ENCODE measurements around the gene OSBPL1A.
"Not testable (repeated sequence)": the region's sequence is repeated elsewhere in the genome, so short reads cannot be mapped to it uniquely, and the experiment has no call there.

The OSBPL1A gene

DNA sequence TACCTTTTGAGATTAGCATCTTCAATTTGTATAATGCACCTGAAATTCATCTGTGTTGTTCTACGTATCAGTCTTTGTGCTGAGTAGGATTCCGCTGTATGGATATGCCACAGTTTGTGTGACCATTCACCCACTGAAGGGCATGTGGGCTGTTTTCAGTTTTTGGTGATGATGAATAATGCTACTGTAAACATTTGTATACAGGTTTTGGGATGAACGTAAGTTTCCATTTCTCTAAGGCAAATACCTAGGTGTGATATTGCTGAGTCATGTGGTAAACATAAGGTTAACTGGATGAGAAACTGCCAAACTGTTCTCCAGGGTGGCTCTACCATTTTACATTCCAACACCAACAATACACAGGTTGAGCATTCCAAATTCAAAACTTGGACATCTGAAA lies 223.6 kb downstream of the OSBPL1A start:
- no peak for DNase-seq

DNA sequence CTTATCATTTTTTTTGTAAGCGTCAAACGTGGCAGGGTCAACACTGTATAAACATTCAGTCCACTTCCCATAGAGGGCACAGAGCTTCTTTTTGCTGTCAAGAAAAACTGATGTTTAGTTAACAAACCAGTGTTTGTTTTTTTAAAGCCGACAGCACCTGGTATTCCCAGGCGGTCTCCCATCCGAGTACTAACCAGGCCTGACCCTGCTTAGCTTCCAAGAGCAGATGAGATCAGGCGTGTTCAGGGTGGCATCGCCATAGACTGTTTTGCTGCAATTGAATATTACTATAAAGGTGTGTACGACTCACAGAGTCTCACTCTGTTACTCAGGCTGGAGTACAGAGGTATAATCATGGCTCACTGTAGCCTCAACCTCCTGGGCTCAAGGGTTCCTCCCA lies 227.3 kb downstream of the OSBPL1A start:
- no peak for DNase-seq

DNA sequence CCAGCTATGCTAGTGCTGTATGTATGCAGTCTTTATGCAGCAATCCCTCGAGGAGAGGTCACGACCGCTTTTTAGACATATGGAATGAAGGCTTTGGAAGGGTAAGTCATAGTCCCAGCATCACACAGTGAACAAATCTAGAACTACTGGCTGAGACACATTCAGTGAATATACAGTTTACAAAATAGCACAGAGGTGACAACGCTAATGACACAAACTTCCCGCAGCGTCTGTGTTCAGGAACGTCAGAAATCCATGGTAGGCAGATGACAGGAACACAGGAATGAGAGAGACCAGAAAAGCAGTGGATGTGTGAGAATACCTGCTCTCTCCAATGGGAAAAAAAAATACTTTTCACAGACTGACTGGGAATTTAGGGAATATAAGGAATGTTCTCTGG lies 229.1 kb downstream of the OSBPL1A start:
- DNase-seq: no peak

DNA sequence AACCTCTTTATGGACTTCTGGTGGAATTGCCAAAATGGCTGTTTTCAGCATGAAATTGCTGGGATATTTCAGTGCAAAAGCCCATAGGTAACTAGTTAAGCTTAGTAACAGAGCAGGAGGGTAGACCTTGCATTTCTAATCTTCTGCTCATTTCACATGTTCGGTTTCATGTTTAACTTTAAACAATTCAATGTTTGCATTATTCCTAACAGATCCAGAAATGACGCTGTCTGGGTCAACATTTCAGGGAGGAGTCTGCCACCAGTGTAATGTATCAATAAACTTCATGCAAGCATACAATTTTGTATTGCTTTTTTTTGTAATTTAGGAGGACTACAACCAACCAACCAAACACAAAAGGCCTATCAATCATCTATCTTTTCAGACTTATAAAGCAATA lies 236.3 kb downstream of the OSBPL1A start:
- DNase-seq: no peak

DNA sequence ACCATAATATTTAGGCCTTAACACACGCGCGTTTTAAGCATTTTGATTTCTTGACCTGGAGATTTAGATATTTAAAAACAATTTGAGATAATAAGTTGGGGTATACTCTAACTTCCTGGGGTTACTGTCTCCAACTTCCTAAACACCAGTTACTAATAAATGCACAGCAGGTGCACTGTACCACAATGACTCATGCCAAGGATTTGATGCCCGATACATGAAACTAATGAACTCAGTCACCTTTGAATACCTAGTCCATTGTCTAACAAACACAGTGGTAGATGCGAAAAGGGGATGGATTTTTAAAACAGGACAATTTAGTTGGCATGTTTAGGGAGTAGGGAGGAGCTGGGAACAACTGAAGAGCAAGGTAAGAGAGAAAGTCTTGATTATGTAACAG lies 237.5 kb downstream of the OSBPL1A start:
- DNase-seq: no peak

DNA sequence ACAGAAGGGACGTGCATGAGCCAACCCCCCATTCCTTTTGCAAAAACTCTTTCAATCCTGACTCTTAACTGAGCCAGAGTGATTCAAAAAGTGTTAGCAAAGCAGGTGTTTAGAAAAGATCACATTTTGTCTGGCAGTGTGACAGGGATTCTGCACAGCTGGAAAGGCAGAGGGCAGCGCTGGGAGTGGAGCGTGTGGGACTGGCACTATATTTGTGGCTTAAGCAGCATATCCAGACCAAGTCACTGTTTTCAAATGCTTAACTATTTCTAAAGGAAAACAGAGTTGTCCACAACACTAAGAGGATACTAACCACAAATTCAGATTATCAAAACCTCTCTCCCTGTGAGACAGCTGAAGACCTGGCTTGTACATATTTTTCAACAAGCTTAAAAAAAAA lies 239.8 kb downstream of the OSBPL1A start:
- DNase-seq: no peak

DNA sequence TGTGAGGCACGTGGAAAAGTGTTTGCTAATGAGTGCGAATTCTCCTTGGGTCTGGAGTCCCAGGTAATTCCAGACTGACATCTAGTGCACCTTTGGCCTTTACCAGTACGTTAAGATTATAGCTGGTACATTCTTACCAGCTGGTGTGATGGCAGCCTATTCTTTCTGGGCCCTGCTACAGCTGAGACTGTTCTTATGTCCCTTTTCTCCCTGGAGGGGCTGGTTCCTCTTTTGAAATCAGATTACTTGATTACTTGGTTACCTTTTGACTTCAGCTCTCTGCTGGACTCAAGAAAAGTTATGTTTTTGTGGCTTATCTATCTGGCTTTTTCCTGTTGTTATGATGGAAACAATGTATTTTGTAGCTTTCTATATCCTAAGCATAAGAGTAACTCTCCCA lies 244.2 kb downstream of the OSBPL1A start:
- no peak for DNase-seq

DNA sequence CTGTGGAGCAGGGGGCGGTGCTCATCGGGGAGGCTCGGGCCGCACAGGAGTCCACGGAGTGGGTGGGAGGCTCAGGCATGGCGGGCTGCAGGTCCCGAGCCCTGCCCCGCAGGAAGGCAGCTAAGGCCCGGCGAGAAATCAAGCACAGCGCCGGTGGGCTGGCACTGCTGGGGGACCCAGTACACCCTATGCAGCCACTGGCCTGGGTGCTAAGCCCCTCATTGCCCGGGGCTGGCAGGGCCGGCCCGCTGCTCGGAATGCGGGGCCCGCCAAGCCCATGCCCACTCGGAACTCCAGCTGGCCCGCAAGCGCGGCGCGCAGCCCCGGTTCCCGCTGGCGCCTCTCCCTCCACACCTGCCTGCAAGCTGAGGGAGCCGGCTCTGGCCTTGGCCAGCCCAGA lies 248.0 kb downstream of the OSBPL1A start:
- not testable (repeated sequence) for DNase-seq

DNA sequence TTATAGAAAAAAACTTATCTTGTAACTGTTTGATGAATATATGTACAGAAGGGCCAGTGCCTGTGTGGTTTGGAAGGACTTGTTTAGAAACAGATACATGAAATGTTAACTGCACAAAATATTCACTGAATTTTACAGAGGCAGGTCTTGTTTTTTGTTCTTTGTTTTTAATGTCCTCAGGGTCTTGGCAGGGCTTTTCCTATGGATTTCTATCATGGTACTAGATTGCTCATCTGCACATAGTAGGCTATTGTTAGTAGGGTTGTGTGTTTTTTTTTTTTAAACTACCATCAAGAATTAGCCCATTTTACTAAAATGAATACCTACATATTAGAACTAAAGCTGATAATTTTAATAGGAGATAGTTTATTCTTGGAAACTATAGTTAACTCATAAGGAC lies 255.2 kb downstream of the OSBPL1A start:
- DNase-seq: no peak

DNA sequence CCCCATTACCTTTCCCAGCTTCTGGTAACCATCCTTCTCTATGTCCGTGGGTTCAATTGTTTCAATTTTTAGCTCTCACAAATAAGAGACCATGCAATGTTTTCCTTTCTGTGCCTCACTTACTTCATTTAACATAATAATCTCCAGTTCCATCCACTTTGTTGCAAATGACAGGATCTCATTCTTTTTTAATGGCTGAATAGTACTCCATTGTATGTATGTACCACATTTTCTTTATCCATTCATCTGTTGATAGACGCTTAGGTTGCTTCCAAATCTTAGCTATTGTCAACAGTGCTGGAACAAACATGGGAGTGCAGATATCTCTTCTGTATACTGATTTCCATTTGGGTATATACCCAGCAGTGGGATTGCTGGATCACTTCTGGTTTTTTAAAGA lies 256.9 kb downstream of the OSBPL1A start:
- no peak for DNase-seq

DNA sequence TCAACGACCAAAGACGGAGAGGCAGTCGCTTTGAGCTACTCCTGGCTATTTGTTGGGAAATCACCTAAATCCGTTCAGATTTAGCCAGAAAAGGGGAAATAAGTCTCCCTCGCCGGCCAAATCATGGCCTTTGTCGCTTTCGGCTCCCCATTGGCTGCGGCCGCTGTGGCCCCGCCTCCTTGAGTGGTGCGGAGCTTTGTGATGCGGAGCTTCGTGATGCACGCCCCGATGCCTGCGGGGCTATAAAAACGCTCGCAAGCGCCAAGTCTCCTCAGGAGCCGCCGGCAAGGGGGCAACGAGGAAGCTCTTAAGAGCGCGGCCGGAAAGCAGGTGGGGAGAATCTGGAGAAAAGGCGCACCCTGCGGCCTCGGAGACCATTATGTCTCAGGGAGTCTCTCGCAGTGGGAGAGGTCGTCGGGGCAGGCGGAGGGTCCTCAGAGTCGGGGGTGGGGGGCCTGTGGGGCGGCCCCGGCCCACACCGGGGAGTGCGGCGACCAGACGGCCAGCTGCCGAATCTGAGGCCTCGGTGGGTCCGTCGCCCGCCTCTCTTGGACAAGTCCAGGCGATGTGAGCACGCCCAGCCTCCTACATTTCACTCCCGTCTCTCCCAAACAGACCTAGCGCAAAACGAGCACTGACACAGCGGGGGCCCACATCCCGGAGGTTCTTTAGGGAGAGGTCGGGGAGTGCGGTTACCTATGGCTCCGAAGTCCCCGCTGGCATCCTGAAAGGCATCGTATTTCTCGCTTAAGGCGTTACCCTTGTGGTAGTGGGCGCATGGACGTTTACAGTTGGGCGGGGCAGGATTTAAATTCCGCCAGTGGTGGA lies 258.6 kb downstream of the OSBPL1A start, which contains the start of gene CABYR:
TSS of gene CABYR (plus strand) at position 274 of the 828 bp plus-strand sequence. CDS start 4,053 bp downstream, outside the sequence.
- peak; percentile 80 for DNase-seq

DNA sequence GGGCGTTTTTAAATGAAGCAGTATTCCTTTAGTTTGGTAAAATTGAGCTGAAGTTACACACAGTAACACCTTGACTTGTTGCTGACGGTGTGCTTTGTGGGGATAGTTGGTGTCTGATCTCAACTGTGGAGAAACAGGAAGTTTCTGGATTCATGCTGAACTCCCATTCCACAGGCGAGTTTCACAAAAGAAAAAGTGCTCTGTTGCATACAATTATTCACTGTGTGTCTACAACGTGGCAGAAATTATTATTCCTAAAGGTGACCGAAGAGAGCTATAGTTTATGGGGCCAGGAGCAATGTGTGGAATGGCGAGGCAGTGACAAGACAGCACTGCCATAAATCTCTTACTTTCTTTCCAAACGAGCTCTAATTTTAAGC lies 259.2 kb downstream of the OSBPL1A start:
- peak; percentile 49 for DNase-seq

DNA sequence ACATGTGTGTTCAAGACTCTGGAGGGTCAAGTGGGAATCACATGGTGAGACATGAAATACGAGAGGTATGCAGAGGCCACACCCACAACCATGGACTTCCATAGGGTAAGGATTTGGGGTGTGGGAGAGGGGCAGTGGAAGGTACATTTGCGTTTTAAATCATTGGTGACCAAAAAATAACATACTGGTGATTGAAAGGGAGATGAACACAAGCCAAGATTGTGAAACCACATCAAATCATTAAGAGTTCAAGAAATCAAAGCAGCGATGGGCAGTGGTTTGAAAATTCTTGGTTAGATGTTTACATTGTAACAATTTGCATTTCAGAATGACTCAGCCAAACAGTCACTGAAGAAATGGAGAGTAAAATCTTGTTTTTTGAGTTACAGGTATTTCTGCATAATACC lies 260.7 kb downstream of the OSBPL1A start:
- no peak for DNase-seq

DNA sequence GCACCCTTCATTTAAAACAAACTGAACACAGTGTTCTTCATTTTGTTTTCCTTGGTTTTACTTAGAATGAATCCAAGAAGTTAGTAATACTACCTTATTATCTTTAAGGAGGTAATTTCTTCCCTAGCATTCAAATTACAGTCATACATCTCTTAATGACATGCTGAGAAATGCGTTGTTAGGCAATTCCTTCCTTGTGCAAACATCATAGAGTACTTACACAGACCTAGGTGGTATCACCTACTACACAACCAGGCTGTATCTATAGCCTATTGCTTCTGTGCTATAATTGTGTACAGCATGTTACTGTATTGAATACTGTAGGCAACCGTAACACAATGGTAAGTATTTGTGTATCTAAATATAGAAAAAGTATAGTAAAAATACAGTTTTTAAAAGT lies 267.1 kb downstream of the OSBPL1A start:
- DNase-seq: no peak

DNA sequence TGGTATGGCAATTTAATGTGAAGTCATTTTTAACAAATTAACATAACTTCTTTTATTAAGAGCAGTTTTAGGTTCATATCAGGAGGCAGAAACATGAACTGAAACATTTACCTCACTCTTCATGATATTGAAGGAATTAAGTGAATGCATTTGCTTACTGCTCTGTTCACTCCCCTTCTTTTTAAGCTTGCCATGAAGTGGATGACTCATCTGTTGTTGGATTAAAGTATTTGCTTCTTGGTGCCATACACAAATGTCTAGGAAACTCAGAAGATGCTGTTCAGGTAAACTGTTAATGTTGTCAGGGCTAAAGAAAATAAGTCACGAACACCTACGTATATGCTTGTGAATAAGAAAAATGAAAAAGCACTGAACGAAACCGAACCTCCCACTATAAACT lies 268.9 kb downstream of the OSBPL1A start:
- no peak for DNase-seq

DNA sequence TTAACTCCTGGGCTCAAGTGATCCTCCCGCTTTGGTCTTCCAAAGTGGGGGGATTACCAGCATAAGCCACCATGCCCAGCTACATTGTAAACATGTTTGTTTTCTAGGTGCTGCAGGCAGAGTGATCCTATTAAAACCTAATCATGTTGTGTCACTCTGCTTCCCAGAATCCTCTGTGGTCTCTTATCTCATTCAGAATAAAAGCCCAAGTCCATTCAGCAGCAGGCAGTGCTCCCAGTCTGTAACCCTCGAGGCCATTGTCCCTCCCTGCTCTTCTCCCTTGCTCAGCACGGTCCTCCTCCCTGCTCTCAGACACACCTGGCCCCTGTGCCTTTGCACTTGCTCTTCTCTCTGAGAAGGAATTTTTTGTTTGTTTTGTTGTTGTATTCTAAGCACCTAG lies 269.9 kb downstream of the OSBPL1A start:
- no peak for DNase-seq

DNA sequence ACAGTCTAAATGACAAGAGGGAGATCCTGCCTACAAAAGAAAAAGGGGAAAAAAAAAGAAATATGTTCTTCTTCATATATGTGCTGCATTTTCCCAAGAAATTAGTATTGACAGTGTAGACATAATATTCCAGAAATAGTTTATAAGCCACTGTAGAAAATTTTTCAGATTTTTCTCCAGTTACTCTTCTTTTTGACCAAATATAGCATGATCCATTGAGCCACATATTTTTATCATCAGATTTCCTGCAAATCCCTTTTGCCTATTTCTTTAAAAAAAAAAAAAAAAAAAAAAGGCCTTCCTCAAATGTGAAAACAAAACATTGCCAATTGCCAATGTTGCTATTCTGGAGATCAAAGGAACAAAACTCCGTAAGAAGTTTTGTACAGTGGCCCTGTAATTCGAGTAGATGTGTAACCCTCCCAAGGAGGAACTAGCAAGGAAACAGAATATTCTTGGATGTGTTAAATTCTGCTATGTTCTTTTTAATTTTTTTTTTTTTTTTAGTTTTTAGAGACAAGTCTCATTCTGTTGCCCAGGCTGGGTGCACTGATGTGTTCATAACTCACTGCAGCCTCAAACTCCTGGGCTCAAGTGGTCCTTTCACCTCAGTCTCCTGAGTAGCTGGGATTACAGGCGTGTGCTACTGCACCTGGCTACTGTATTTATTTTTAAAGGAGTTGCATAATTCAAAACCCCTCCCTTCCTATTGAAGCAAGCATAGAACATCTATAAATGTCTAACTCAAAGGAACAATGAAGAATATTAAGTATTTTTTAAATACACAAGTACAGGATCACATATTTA lies 271.3 kb downstream of the OSBPL1A start:
- DNase-seq: no peak

DNA sequence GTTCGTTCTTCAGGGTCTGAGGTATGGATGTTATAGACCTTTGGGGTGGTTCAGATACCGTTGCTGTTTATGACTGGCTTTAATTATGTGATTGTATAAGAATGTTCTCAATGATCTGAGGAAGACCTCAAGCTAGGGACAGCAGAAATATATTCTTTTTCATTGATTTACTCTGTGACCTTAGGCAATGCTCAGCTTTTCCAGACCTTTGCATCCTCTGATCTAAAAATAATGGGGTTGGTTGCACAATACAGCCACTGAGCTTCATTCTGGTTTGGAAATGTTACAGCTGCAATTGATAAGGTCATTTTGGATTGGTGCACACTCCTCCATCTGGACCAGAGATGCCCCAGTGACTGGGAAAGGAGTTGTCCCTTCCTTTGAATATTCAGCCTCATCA lies 276.0 kb downstream of the OSBPL1A start:
- no peak for DNase-seq

DNA sequence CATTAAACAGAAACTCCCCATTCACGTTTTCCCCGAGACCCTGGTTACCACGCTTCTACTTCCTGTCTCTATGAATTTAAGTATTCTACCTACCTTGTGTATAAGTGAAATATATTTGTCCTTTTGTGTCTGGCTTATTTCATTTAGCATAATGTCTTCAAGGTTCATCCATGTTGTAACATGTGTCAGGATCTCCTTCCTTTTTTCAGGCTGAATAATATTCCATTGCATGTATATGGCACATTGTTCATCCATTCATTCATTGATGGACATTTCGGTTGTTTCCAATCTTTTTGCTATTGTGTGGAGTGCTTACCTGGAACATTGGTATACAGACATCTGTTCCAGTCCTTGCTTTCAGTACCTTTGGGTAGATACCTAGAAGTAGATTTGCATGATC lies 276.9 kb downstream of the OSBPL1A start:
- no peak for DNase-seq

DNA sequence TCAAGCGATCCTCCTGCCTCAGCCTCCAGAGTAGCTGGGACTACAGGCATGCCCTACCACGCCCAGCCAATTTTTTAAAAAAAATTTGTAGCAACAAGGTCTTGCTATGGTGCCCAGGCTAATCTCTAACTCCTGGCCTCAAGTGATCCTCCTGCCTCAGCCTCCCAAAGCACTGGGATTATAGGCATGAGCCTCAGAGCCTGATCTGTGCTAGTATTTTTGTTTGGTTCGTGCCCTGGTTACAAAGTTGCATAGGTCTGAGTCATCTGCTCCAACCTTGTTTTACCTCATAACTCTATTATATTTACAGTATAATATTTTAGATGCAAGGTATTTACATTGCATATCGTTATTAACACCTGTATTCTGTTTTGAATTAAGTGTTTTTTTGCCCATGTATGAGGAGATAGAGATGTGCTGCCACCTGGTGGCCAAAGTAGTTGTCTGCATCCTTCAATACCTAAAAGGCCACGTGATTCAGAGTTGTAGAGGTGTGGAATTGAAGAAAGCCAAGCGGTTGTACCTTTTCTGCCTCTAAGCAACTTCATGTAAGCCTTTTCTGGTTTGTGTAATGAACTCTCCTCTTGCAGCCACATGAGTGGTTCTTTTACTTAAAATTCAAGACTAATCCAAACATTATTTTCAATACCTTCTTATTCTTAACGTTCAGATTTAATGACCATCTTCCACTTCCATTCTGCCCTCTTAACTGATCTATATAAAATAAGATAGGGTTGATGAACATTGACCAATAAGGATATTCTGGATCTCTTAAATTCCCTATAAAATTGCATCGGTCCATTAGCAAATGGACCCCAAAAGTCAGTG lies 278.7 kb downstream of the OSBPL1A start:
- peak; percentile 81 for DNase-seq

DNA sequence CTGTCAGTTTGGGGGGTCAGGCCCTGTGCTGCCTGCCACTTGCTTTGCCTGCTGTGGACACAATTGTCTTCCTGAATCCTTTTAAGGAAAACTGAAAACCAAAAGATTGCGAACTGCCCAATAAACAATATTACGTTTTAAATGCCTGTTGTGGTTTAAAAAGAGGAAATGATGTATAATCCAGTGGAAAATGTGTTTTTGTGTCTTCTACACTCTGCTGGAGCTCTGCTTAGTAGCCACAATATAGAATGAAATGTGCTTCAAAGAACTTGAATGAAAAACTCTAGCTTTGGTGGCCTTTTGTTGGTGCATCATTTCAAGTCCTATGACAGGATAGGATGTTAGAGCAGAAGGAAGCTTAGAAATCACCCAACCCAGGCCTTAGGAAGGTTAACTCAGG lies 282.0 kb downstream of the OSBPL1A start:
- DNase-seq: no peak

DNA sequence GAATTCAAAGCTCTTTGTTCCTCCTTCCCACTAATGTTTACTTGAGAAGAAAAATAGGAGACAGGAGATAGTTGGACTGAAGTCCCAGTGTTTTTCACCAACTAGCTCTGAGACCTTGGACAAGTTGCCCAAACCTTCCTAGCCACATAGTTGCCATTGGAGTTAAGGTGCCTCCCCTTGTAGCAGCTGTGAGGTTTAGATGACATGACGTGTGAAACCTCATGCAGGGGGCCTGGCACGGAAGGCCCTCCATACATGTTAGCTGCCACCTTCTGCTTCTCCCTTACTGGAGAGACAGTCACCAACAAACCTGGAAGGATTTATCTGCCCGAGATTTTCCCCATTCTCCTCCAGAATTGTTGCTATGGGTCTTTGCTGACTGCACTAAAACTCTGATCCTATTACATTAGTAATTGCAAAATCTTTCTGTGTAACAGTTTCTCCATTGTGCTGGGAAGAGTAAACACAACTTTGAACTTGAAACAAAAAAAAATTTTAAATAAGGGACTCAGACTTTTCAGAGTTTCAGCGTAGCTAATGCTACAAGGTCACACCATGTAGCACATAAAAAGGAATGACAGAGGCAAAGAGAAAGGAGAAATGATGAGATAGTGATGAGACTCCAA lies 282.6 kb downstream of the OSBPL1A start:
- DNase-seq: no peak
